ENCODE data around the gene C1orf21.

The C1orf21 gene

GRCh38 chr1:184387476-184388318, 868 bp downstream of the C1orf21 start:
- DNase-seq, result no peak

GRCh38 chr1:184388319-184388889, 1.6 kb downstream of the C1orf21 start:
- no peak for DNase-seq

- DNase-seq, result no peak
These were observed 2.1 kb downstream of the C1orf21 start for GRCh38 chr1:184388971-184389370.

GRCh38 chr1:184389446-184389845, 2.6 kb downstream of the C1orf21 start:
- DNase-seq, result no peak

- DNase-seq, result no peak
These were observed 4.1 kb downstream of the C1orf21 start for GRCh38 chr1:184390889-184391288.

- DNase-seq, result no peak
These were observed 5.2 kb downstream of the C1orf21 start for GRCh38 chr1:184392067-184392466.

GRCh38 chr1:184392779-184393522, 6.1 kb downstream of the C1orf21 start:
- no peak for DNase-seq

- DNase-seq, result no peak
These were observed 7.1 kb downstream of the C1orf21 start for GRCh38 chr1:184393962-184394361.

GRCh38 chr1:184395370-184395769, 8.5 kb downstream of the C1orf21 start:
- DNase-seq, result no peak

GRCh38 chr1:184395937-184396480, 9.2 kb downstream of the C1orf21 start:
- DNase-seq, result no peak

- no peak for DNase-seq
These were observed 12.5 kb downstream of the C1orf21 start for GRCh38 chr1:184399192-184399847.

GRCh38 chr1:184403961-184404726, 17.3 kb downstream of the C1orf21 start:
- DNase-seq, result no peak

- no peak for DNase-seq
These were observed 17.8 kb downstream of the C1orf21 start for GRCh38 chr1:184404727-184405027.

GRCh38 chr1:184405094-184405800, 18.4 kb downstream of the C1orf21 start:
- no peak for DNase-seq

GRCh38 chr1:184405801-184406142, 18.9 kb downstream of the C1orf21 start:
- DNase-seq, result no peak

- DNase-seq, result no peak
These were observed 19.6 kb downstream of the C1orf21 start for GRCh38 chr1:184406479-184406878.

GRCh38 chr1:184407816-184408510, 21.1 kb downstream of the C1orf21 start:
- no peak for DNase-seq

GRCh38 chr1:184408580-184408979, 21.8 kb downstream of the C1orf21 start:
- DNase-seq, result no peak

GRCh38 chr1:184409011-184409410, 22.2 kb downstream of the C1orf21 start:
- DNase-seq, result no peak

- DNase-seq, result no peak
These were observed 25.6 kb downstream of the C1orf21 start for GRCh38 chr1:184412472-184412871.

GRCh38 chr1:184416481-184416880, 29.7 kb downstream of the C1orf21 start:
- no peak for DNase-seq

All from NCI-H2029 (cell line).